WTC11 (cell line): ENCODE results near the gene SORCS2. TPM values are rescaled to one million over a fixed set of nuclear protein-coding genes. Genes with fewer than 3 reads are reported as not detected.

Experiments used
- ATAC-seq: fragments of 200-7000 bp; cut with Tn5 transposase; 2 replicates; pipeline ENCODE4 v1.10.0; 2021; ENCODE audit warnings: mild to moderate bottlenecking, moderate library complexity
- CTCF ChIA-PET: fragments of 300-600 bp; sonication (Branson Sonifier 250); formaldehyde crosslinking; loops from one replicate; lab custom pipeline; 2021; ENCODE audit warnings: antibody characterized with exemption; lab: Charles Lee
- POLR2A ChIA-PET: fragments of 350-600 bp; sonication (Branson Sonifier 250); formaldehyde crosslinking; loops from one replicate; lab custom pipeline; 2021; ENCODE audit warnings: antibody characterized with exemption; lab: Charles Lee
- DNase-seq: peaks from one replicate; pipeline ENCODE4 v3.0.0; 2021; ENCODE audit warnings: low spot score
- H3K27ac Mint-ChIP-seq: 2 replicates; pipeline ENCODE4 v1.8.0; 2021; ENCODE audit warnings: mixed read lengths
- H3K27me3 Mint-ChIP-seq: 2 replicates; pipeline ENCODE4 v1.8.0; 2021; ENCODE audit warnings: low read depth, mild to moderate bottlenecking, moderate library complexity, mixed read lengths
- H3K36me3 Mint-ChIP-seq: 2 replicates; pipeline ENCODE4 v1.8.0; 2021; ENCODE audit warnings: mixed read lengths
- H3K4me1 Mint-ChIP-seq: 2 replicates; pipeline ENCODE4 v1.8.0; 2022; ENCODE audit warnings: mixed read lengths
- H3K4me3 Mint-ChIP-seq: 2 replicates; pipeline ENCODE4 v1.8.0; 2021; ENCODE audit warnings: mild to moderate bottlenecking, moderate library complexity, mixed read lengths
- H3K9me3 Mint-ChIP-seq: 2 replicates; pipeline ENCODE4 v1.8.0; 2021; ENCODE audit warnings: mixed read lengths
- CBFB ChIP-seq: sonication (generic); formaldehyde crosslinking; IDR thresholded peaks from 2 replicates; pipeline ENCODE4 v1.8.1; 2022; ENCODE audit warnings: mild to moderate bottlenecking, low read depth, missing genetic modification reagents
- CREB1 ChIP-seq: sonication (generic); formaldehyde crosslinking; IDR thresholded peaks from 2 replicates; pipeline ENCODE4 v1.8.0; 2023; ENCODE audit warnings: mild to moderate bottlenecking, missing genetic modification reagents
- CREM ChIP-seq: sonication (generic); formaldehyde crosslinking; IDR thresholded peaks from 2 replicates; pipeline ENCODE4 v1.8.1; 2022; ENCODE audit warnings: mild to moderate bottlenecking, missing genetic modification reagents, moderate library complexity
- ERG ChIP-seq: fragments of 250-450 bp; sonication (Bioruptor Pico); IDR thresholded peaks from 2 replicates; pipeline ENCODE4 v1.8.0; 2021; ENCODE audit warnings: mild to moderate bottlenecking
- ETV6 ChIP-seq: sonication (generic); formaldehyde crosslinking; IDR thresholded peaks from 2 replicates; pipeline ENCODE4 v1.8.1; 2022; ENCODE audit warnings: mild to moderate bottlenecking, missing genetic modification reagents
- FOXJ3 ChIP-seq: sonication (generic); formaldehyde crosslinking; IDR thresholded peaks from 2 replicates; pipeline ENCODE4 v1.9.0; 2021; ENCODE audit warnings: missing genetic modification reagents, mild to moderate bottlenecking, borderline replicate concordance
- GABPB1 ChIP-seq: sonication (generic); formaldehyde crosslinking; IDR thresholded peaks from 2 replicates; pipeline ENCODE4 v1.8.1; 2023; ENCODE audit warnings: mild to moderate bottlenecking, missing genetic modification reagents
- HMGA2 ChIP-seq: fragments of 250-450 bp; sonication (Bioruptor Pico); IDR thresholded peaks from 2 replicates; pipeline ENCODE4 v1.4.0; 2021; ENCODE audit warnings: mild to moderate bottlenecking, moderate library complexity
- MXD4 ChIP-seq: fragments of 250-450 bp; sonication (Bioruptor Pico); IDR thresholded peaks from 2 replicates; pipeline ENCODE4 v1.8.0; 2021; ENCODE audit warnings: mild to moderate bottlenecking, moderate library complexity, borderline replicate concordance
- NFYB ChIP-seq: sonication (generic); formaldehyde crosslinking; conservative IDR thresholded peaks from 2 replicates; pipeline ENCODE4 v1.8.0; 2022; ENCODE audit warnings: low read depth, missing genetic modification reagents
- NR1H2 ChIP-seq: sonication (generic); formaldehyde crosslinking; IDR thresholded peaks from 2 replicates; pipeline ENCODE4 v1.9.0; 2021; ENCODE audit warnings: mild to moderate bottlenecking, moderate library complexity, missing genetic modification reagents
- NR3C1 ChIP-seq: sonication (generic); formaldehyde crosslinking; conservative IDR thresholded peaks from 2 replicates; pipeline ENCODE4 v1.8.1; 2023; ENCODE audit warnings: low read depth, mild to moderate bottlenecking, missing genetic modification reagents
- PRDM15 ChIP-seq: sonication (generic); formaldehyde crosslinking; IDR thresholded peaks from 2 replicates; pipeline ENCODE4 v1.8.0; 2022; ENCODE audit warnings: missing genetic modification reagents
- SOX15 ChIP-seq: fragments of 250-450 bp; sonication (Bioruptor Pico); IDR thresholded peaks from 2 replicates; pipeline ENCODE4 v1.9.0; 2021; ENCODE audit warnings: mild to moderate bottlenecking
- TP53 ChIP-seq: sonication (generic); formaldehyde crosslinking; IDR thresholded peaks from 2 replicates; pipeline ENCODE4 v1.8.1; 2023; ENCODE audit warnings: mild to moderate bottlenecking, missing genetic modification reagents
- USF1 ChIP-seq: sonication (generic); formaldehyde crosslinking; IDR thresholded peaks from 2 replicates; pipeline ENCODE4 v1.8.0; 2022; ENCODE audit warnings: mild to moderate bottlenecking, missing genetic modification reagents
- ZMAT4 ChIP-seq: fragments of 250-450 bp; sonication (Bioruptor Pico); IDR thresholded peaks from 2 replicates; pipeline ENCODE4 v1.9.0; 2021; ENCODE audit warnings: mild to moderate bottlenecking
- ZNF121 ChIP-seq: sonication (generic); formaldehyde crosslinking; IDR thresholded peaks from 2 replicates; pipeline ENCODE4 v1.8.0; 2023; ENCODE audit warnings: missing genetic modification reagents
- ZNF219 ChIP-seq: sonication (generic); formaldehyde crosslinking; IDR thresholded peaks from 2 replicates; pipeline ENCODE4 v1.8.0; 2023; ENCODE audit warnings: missing genetic modification reagents, mild to moderate bottlenecking, borderline replicate concordance
- ZNF416 ChIP-seq: fragments of 250-450 bp; sonication (Bioruptor Pico); IDR thresholded peaks from 2 replicates; pipeline ENCODE4 v1.9.0; 2021; ENCODE audit warnings: mild to moderate bottlenecking, inconsistent platforms
- ZNF512 ChIP-seq: sonication (generic); formaldehyde crosslinking; IDR thresholded peaks from 2 replicates; pipeline ENCODE4 v1.8.1; 2022; ENCODE audit warnings: missing genetic modification reagents, borderline replicate concordance
- total RNA-seq: library from RNA; stranded (reverse); gene quantifications from 3 replicates; pipeline ENCODE4 v1.2.3, GENCODE V29; 2021

The SORCS2 gene
- total RNA-seq, 1 experiment from 2014 or later, result 6.6 TPM

GRCh38 chr4:7637971-7638370 is 445.6 kb downstream of the SORCS2 start:
- ATAC-seq (no peak), DNase-seq (no peak)
- CTCF ChIA-PET, result interaction anchor here (1.5 kb wide), 1 partner anchor 13 kb away, joined by 3 read pairs; no protein-coding TSS in a partner anchor
- Mint-ChIP-seq H3K27ac (no peak overlapping the region), H3K4me3 (no peak overlapping the region), H3K27me3 (peaks cover 23% of the 10 kb centered on the region), H3K9me3 (peaks cover 6% of the 10 kb centered on the region), H3K36me3 (no peaks in the 10 kb centered on the region), H3K4me1 (peaks cover 14% of the 10 kb centered on the region)
- POLR2A ChIA-PET, result no interaction called here
- TF ChIP-seq ERG (CRISPR knock-in tag), result no peak
- TF ChIP-seq CREB1, result no peak
- no peak for TF ChIP-seq ETV6
- TF ChIP-seq USF1 (CRISPR knock-in tag), result no peak
- no peak for TF ChIP-seq ZNF512 (CRISPR knock-in tag)
- TF ChIP-seq NFYB (CRISPR knock-in tag), result no peak
- no peak for TF ChIP-seq ZMAT4
- no peak for TF ChIP-seq ZNF121 (CRISPR knock-in tag)
- TF ChIP-seq ZNF219 (CRISPR knock-in tag), result no peak
- no peak for TF ChIP-seq CBFB (CRISPR knock-in tag)
- no peak for TF ChIP-seq MXD4 (CRISPR knock-in tag)
- no peak for TF ChIP-seq HMGA2 (CRISPR knock-in tag)
- no peak for TF ChIP-seq SOX15

- ChIA-PET POLR2A (no interaction called here), CTCF (interaction anchor here (1.5 kb wide), 1 partner anchor 12 kb away, joined by 3 read pairs; no protein-coding TSS in a partner anchor)
- ATAC-seq (no peak), DNase-seq (no peak)
- H3K36me3 Mint-ChIP-seq, result no peaks in the 10 kb centered on the region
- H3K4me1 Mint-ChIP-seq, result peaks cover 9% of the 10 kb centered on the region
- no peak overlapping the region for H3K4me3 Mint-ChIP-seq
- peaks cover 6% of the 10 kb centered on the region for H3K9me3 Mint-ChIP-seq
- TF ChIP-seq GABPB1 (no peak), PRDM15 (CRISPR knock-in tag) (no peak), SOX15 (no peak), NR3C1 (CRISPR knock-in tag) (no peak), TP53 (CRISPR knock-in tag) (no peak), NR1H2 (CRISPR knock-in tag) (no peak), CREM (CRISPR knock-in tag) (no peak), USF1 (CRISPR knock-in tag) (no peak), FOXJ3 (CRISPR knock-in tag) (no peak), ZMAT4 (no peak), ZNF416 (no peak)
- no peak overlapping the region for H3K27ac Mint-ChIP-seq
- H3K27me3 Mint-ChIP-seq, result peaks cover 21% of the 10 kb centered on the region
Observed at GRCh38 chr4:7638489-7638888, 446.2 kb downstream of the SORCS2 start.
